Activated CD4-positive, alpha-beta memory T cell treated with anti-CD3 and anti-CD28 coated beads for 36 hours (primary cell): ENCODE results near the gene ADGRB3. TPM values are rescaled to one million over a fixed set of nuclear protein-coding genes. Genes with fewer than 3 reads are reported as not detected.

Experiments used
- CTCF ChIA-PET: fragments of 350-600 bp; sonication (Branson Sonifier 250); formaldehyde crosslinking; loops from one replicate; lab custom pipeline; 2021; ENCODE audit warnings: antibody characterized with exemption, inconsistent platforms; lab: Charles Lee
- POLR2A ChIA-PET: fragments of 350-600 bp; sonication (Branson Sonifier 250); formaldehyde crosslinking; loops from one replicate; lab custom pipeline; 2021; ENCODE audit warnings: antibody characterized with exemption; lab: Charles Lee
- DNase-seq: peaks from one replicate; pipeline ENCODE4 v3.0.0-alpha.2; 2020
- H3K27ac Mint-ChIP-seq: one replicate; pipeline ENCODE4 v1.8.0; 2021; ENCODE audit warnings: mixed read lengths
- H3K27me3 Mint-ChIP-seq: one replicate; pipeline ENCODE4 v1.8.0; 2021; ENCODE audit warnings: mixed read lengths
- H3K36me3 Mint-ChIP-seq: one replicate; pipeline ENCODE4 v1.8.0; 2021; ENCODE audit warnings: mixed read lengths
- H3K4me1 Mint-ChIP-seq: one replicate; pipeline ENCODE4 v1.8.0; 2021; ENCODE audit warnings: low read depth, mixed read lengths
- H3K4me3 Mint-ChIP-seq: one replicate; pipeline ENCODE4 v1.8.0; 2021; ENCODE audit warnings: mild to moderate bottlenecking, mixed read lengths
- H3K9me3 Mint-ChIP-seq: one replicate; pipeline ENCODE4 v1.8.0; 2021; ENCODE audit warnings: mixed read lengths
- intact Hi-C: fragments of 100-400 bp; cut with micrococcal nuclease; formaldehyde crosslinking; loops from one replicate; pipeline ENCODE4 v1.15.1; 2023
- total RNA-seq, 2 experiments: library from RNA; stranded (reverse); gene quantifications; one replicate each; pipeline ENCODE4 v1.2.3, GENCODE V29; 2021

The ADGRB3 gene
- total RNA-seq, 2 experiments from 2014 or later, result not detected

DNA sequence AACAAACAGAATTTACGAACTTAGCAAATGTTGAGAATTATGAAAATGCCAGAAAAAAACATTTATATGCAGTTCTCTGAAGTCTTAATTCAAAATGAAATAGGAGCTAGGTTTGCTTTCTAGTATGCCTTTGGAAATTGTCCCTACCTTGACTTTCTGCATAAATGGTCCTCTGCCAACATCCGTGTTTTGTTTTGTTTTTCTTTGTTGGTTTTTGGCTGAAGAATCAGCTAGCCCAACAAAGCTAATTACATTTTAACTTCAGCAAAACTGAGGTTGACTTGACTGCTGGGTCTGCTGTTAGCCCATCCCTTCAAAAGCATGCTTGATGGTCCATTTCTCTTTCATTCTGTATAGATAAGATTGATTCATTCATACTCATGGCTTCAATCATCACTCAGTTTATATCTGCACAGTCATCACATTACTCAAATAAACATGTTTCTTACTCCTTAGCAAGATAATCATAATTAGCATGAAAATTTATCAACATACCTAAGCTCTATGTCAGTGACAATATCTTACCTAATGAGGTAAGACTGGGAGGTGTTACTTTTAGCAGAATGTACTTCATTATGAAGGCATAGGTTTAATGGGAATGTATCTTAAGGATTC lies 76.4 kb downstream of the ADGRB3 start:
- CTCF ChIA-PET, result no interaction called here
- Mint-ChIP-seq H3K27me3 (no peaks in the 10 kb centered on the region), H3K4me3 (no peak overlapping the region), H3K27ac (no peak overlapping the region), H3K9me3 (no peaks in the 10 kb centered on the region), H3K4me1 (no peaks in the 10 kb centered on the region), H3K36me3 (no peaks in the 10 kb centered on the region)
- intact Hi-C loops, result no loop called here
- POLR2A ChIA-PET, result no interaction called here
- no peak for DNase-seq

DNA sequence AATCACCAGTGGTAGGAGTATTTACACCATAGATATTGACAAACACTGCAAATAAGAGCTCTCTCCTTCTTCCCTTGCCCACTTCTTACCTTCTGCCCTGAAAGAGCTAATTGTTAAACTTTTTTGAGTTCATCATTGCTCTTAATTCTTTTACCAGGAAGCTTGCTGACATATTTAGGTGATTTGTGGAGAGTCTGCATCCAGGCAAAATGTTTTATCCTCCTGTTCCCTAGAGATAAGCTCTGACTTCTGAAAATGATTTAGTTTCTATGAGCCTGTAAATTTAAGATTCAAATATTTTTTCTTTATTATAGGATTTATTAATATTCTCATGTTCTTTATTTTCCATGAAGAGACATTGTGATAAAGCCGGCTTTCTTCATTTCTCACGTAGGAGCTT lies 81.5 kb downstream of the ADGRB3 start:
- Mint-ChIP-seq H3K4me3 (no peak overlapping the region), H3K36me3 (no peaks in the 10 kb centered on the region), H3K9me3 (no peaks in the 10 kb centered on the region), H3K27ac (no peak overlapping the region), H3K27me3 (no peaks in the 10 kb centered on the region), H3K4me1 (no peaks in the 10 kb centered on the region)
- intact Hi-C loops, result no loop called here
- ChIA-PET CTCF (interaction anchor here (1.1 kb wide), 1 partner anchor 11 kb away, joined by 3 read pairs; no protein-coding TSS in a partner anchor), POLR2A (no interaction called here)
- no peak for DNase-seq

DNA sequence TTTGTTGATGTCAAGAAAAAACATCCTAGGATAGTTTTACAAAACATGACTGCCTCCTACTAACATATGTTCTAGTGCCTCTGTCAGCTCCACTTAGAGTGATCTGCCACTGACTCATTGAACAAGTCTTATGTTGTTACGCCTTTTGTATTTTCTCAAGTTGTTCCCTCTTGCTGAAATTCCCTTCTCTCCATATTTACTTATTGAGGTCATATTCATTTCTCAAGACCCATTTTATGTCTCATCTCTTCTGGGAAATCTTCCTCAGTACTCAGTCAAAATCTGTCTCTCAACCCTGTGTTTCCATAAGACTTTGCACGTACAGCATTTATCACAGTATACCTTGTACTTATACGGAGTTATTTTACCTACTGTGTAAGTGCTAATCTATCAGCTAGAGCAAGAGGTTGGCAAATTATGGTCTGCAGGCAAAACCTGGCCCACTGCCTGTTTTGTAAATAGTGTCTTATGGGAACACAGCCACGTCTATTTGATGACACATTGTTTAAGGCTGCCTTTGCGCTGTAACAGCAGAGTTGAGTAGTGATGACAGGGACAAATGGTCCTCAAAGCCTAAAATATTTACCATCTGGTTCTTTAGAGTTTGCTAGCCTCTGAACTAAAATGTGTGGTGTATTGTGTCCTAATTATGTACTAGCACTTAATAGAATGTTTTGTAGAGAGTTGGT lies 83.4 kb downstream of the ADGRB3 start:
- Mint-ChIP-seq H3K9me3 (no peaks in the 10 kb centered on the region), H3K4me1 (no peaks in the 10 kb centered on the region), H3K36me3 (no peaks in the 10 kb centered on the region), H3K27ac (no peak overlapping the region), H3K27me3 (no peaks in the 10 kb centered on the region), H3K4me3 (no peak overlapping the region)
- ChIA-PET POLR2A (no interaction called here), CTCF (no interaction called here)
- intact Hi-C loops, result no loop called here
- no peak for DNase-seq

- no peak overlapping the region for H3K4me3 Mint-ChIP-seq
- H3K27me3 Mint-ChIP-seq, result no peaks in the 10 kb centered on the region
- H3K36me3 Mint-ChIP-seq, result no peaks in the 10 kb centered on the region
- H3K27ac Mint-ChIP-seq, result no peak overlapping the region
- no peak for DNase-seq
- no peaks in the 10 kb centered on the region for H3K4me1 Mint-ChIP-seq
- H3K9me3 Mint-ChIP-seq, result no peaks in the 10 kb centered on the region
- ChIA-PET CTCF (no interaction called here), POLR2A (no interaction called here)
- intact Hi-C loops, result no loop called here
Measured at GRCh38 chr6:68719761-68720160, 84.7 kb downstream of the ADGRB3 start.

DNA sequence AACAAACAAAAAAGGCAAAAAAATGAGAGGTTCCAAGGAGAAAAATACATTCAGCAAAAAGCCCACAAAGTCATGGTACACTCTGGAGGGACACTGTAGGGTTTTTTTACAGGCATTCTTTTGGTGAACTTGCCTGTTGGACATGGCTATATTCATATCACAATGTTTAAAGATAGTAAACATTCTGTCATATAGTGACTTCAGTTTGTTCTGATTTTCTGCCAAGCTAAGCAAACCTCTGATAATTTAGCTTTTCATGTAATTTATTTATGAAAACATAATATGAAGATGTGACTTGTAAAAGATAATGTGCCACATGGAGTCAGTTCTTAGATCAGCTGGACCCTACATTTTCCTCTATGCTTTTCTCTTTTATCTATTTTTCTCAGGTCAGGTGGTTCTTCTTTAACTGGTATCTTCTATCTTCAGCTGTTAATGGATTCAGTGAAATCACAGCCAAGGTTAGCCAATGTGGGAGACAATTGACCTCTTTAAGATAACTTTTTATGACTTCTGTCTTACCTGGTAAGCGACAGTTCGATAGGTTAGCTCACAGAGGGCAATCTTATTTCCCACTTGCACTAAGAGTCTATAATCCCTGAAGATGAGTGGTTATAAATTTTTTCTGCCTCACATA lies 87.9 kb downstream of the ADGRB3 start:
- H3K9me3 Mint-ChIP-seq, result no peaks in the 10 kb centered on the region

GRCh38 chr6:68724060-68724459 lies 89.0 kb downstream of the ADGRB3 start:
- DNase-seq, result no peak
- H3K4me1 Mint-ChIP-seq, result no peaks in the 10 kb centered on the region
- ChIA-PET POLR2A (no interaction called here), CTCF (no interaction called here)
- H3K4me3 Mint-ChIP-seq, result no peak overlapping the region
- no peaks in the 10 kb centered on the region for H3K27me3 Mint-ChIP-seq
- no peaks in the 10 kb centered on the region for H3K36me3 Mint-ChIP-seq
- no peak overlapping the region for H3K27ac Mint-ChIP-seq
- intact Hi-C loops, result no loop called here
- H3K9me3 Mint-ChIP-seq, result no peaks in the 10 kb centered on the region

More for the DNA sequence above, 87.9 kb downstream of the ADGRB3 start:
- Mint-ChIP-seq H3K27ac (no peak overlapping the region), H3K36me3 (no peaks in the 10 kb centered on the region), H3K27me3 (no peaks in the 10 kb centered on the region), H3K4me3 (no peak overlapping the region), H3K4me1 (no peaks in the 10 kb centered on the region)
- DNase-seq, result no peak
- ChIA-PET POLR2A (no interaction called here), CTCF (interaction anchor here (0.5 kb wide), 1 partner anchor 84 kb away, joined by 3 read pairs; no protein-coding TSS in a partner anchor)
- intact Hi-C loops, result no loop called here

DNA sequence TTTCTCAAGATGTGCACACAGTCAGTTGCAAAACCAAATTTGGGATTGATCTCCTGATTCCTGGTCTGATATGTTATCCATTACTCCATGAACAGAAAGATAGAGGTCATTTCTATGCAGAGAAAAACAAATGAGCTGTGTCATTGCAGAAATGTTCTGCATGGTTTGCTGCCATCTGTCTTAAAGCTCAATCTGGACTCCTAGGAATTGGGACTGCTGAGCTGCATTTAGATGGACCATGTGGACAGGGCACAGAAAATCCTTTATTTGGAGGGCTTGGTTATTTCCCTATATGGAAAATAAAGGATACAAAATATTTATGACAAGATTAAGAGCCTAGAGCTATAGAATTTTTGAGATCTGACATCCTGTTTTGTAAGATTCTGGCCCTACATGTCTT lies 91.3 kb downstream of the ADGRB3 start:
- Mint-ChIP-seq H3K4me1 (no peaks in the 10 kb centered on the region), H3K36me3 (no peaks in the 10 kb centered on the region), H3K27me3 (no peaks in the 10 kb centered on the region), H3K27ac (no peak overlapping the region), H3K4me3 (no peak overlapping the region), H3K9me3 (no peaks in the 10 kb centered on the region)
- no peak for DNase-seq
- POLR2A ChIA-PET, result no interaction called here
- CTCF ChIA-PET, result no interaction called here
- intact Hi-C loops, result no loop called here

DNA sequence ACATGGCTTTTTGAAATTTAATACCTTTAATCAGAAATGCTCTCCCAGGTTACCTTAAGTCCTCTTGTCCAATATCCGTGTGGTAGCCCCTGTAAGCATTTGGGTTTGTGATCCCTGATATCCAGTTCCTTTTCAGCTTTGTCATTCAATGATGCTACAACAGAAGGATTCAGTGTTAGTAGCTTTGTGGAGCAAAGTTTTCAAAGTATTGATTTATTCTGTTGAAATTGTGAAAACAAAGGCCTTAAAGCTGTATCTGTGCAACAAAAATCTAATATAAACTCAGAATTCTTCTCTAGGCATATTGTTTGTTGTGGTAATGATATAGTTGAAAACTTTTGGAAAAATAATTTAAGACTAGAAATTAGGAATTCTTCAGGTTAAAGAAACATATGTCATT lies 91.9 kb downstream of the ADGRB3 start:
- Mint-ChIP-seq H3K9me3 (no peaks in the 10 kb centered on the region), H3K36me3 (no peaks in the 10 kb centered on the region), H3K4me3 (no peak overlapping the region), H3K27ac (no peak overlapping the region), H3K4me1 (no peaks in the 10 kb centered on the region), H3K27me3 (no peaks in the 10 kb centered on the region)
- no peak for DNase-seq
- ChIA-PET CTCF (interaction anchor here (1.1 kb wide), 1 partner anchor 10 kb away, joined by 3 read pairs; no protein-coding TSS in a partner anchor), POLR2A (no interaction called here)
- intact Hi-C loops, result no loop called here

- H3K9me3 Mint-ChIP-seq, result no peaks in the 10 kb centered on the region
- DNase-seq, result no peak
- intact Hi-C loops, result no loop called here
- POLR2A ChIA-PET, result no interaction called here
- H3K36me3 Mint-ChIP-seq, result no peaks in the 10 kb centered on the region
- H3K4me1 Mint-ChIP-seq, result no peaks in the 10 kb centered on the region
- CTCF ChIA-PET, result interaction anchor here (1.1 kb wide), 1 partner anchor 10 kb away, joined by 3 read pairs; no protein-coding TSS in a partner anchor
- no peak overlapping the region for H3K4me3 Mint-ChIP-seq
- H3K27me3 Mint-ChIP-seq, result no peaks in the 10 kb centered on the region
- H3K27ac Mint-ChIP-seq, result no peak overlapping the region
Measured at GRCh38 chr6:68727699-68728098, 92.6 kb downstream of the ADGRB3 start.

DNA sequence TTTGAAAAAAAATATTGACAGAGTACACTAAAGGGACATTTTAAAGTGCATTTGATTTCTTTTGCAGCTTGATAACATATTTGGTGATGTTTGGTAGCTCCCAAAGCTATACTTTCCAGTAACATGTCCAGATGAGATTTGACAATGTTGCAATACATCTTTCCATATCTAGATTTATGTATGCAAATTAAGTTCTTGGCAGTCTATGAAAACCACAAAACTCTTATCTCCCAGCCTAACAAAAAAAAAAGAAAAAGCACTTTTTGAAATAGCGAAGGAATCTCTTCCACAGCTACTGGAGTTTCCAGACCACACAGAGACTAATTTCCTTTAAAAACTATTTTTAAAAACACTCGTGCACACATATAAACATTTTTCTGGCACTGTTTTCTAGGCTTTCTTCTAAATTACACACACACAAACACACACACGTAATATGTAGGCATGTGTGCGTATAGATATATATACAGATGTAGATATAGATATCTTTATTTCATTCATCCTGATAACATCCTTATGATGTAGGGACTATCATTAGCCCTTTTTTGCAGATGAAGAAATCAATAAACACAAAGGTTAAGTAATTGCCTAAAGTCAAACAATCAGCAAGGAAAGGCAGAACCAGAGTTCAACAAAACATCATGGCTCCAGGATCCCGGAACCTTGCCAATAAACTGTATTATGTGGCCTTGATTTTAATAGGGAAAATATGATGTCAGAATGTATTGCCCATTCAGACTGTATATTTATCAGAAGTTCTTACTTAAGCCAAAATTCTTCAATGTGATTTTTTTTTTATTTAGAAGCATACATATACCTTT lies 93.3 kb downstream of the ADGRB3 start:
- POLR2A ChIA-PET, result no interaction called here
- Mint-ChIP-seq H3K36me3 (no peaks in the 10 kb centered on the region), H3K27me3 (no peaks in the 10 kb centered on the region), H3K9me3 (no peaks in the 10 kb centered on the region), H3K27ac (no peak overlapping the region), H3K4me1 (no peaks in the 10 kb centered on the region), H3K4me3 (no peak overlapping the region)
- CTCF ChIA-PET, result interaction anchor here (1.1 kb wide), 1 partner anchor 11 kb away, joined by 3 read pairs; no protein-coding TSS in a partner anchor
- DNase-seq, result no peak
- intact Hi-C loops, result no loop called here

GRCh38 chr6:68729377-68729903 lies 94.4 kb downstream of the ADGRB3 start:
- Mint-ChIP-seq H3K27ac (no peak overlapping the region), H3K9me3 (no peaks in the 10 kb centered on the region), H3K36me3 (no peaks in the 10 kb centered on the region), H3K27me3 (no peaks in the 10 kb centered on the region), H3K4me3 (no peak overlapping the region), H3K4me1 (no peaks in the 10 kb centered on the region)
- no peak for DNase-seq
- intact Hi-C loops, result no loop called here
- ChIA-PET CTCF (interaction anchor here (0.6 kb wide), 1 partner anchor 1949 kb away, joined by 3 read pairs; no protein-coding TSS in a partner anchor), POLR2A (no interaction called here)
